HUES48 (cell line): ENCODE data around the gene CYGB.
A peak's percentile ranks its signal among the peaks of the same experiment; 100 is the strongest.
"Not testable (repeated sequence)": the region's sequence is repeated elsewhere in the genome, so short reads cannot be mapped to it uniquely, and the experiment has no call there.

Source experiments
- H3K27ac ChIP-seq: one replicate; pipeline ENCODE4 v1.7.0; 2013; ENCODE audit warnings: low read depth, low read length, inconsistent platforms
- H3K27me3 ChIP-seq: 2 replicates; pipeline ENCODE4 v1.6.1; 2013; ENCODE audit warnings: mild to moderate bottlenecking, low read length; ENCODE audit not compliant: control insufficient read depth, insufficient read depth
- H3K36me3 ChIP-seq: 2 replicates; pipeline ENCODE4 v1.6.1; 2013; ENCODE audit warnings: low read length; ENCODE audit not compliant: control insufficient read depth, insufficient read depth
- H3K4me1 ChIP-seq: 2 replicates; pipeline ENCODE4 v1.6.1; 2013; ENCODE audit warnings: mild to moderate bottlenecking, low read length; ENCODE audit not compliant: control insufficient read depth, insufficient read depth
- H3K4me3 ChIP-seq: 2 replicates; pipeline ENCODE4 v1.5.1; 2013; ENCODE audit warnings: mild to moderate bottlenecking, low read depth, low read length
- H3K9ac ChIP-seq: 2 replicates; pipeline ENCODE4 v1.6.1; 2013; ENCODE audit warnings: mild to moderate bottlenecking, low read depth, low read length, moderate library complexity
- H3K9me3 ChIP-seq: 2 replicates; pipeline ENCODE4 v1.6.1; 2013; ENCODE audit warnings: low read length; ENCODE audit not compliant: control insufficient read depth, insufficient read depth

CYGB gene

GRCh38 chr17:76566988-76567431 lies 29.5 kb upstream of the CYGB start:
- peaks cover 42% of the 10 kb centered on the region for H3K36me3 ChIP-seq
- H3K4me3 ChIP-seq = no peak overlapping the region
- H3K27me3 ChIP-seq = no peaks in the 10 kb centered on the region
- peaks cover 16% of the 10 kb centered on the region for H3K4me1 ChIP-seq
- no peak overlapping the region for H3K9ac ChIP-seq
- H3K9me3 ChIP-seq = no peaks in the 10 kb centered on the region
- peak overlapping the region; percentile 43 for H3K27ac ChIP-seq

GRCh38 chr17:76566613-76566943 lies 29.1 kb upstream of the CYGB start:
- no peak overlapping the region for H3K4me3 ChIP-seq
- no peaks in the 10 kb centered on the region for H3K9me3 ChIP-seq
- no peak overlapping the region for H3K9ac ChIP-seq
- peaks cover 16% of the 10 kb centered on the region for H3K4me1 ChIP-seq
- H3K27me3 ChIP-seq = no peaks in the 10 kb centered on the region
- no peak overlapping the region for H3K27ac ChIP-seq
- H3K36me3 ChIP-seq = peaks cover 47% of the 10 kb centered on the region

GRCh38 chr17:76565728-76566612 lies 28.5 kb upstream of the CYGB start:
- Histone ChIP-seq H3K4me1 (peaks cover 16% of the 10 kb centered on the region), H3K4me3 (no peak overlapping the region), H3K27me3 (no peaks in the 10 kb centered on the region), H3K9me3 (no peaks in the 10 kb centered on the region), H3K9ac (no peak overlapping the region), H3K27ac (peak overlapping the region; percentile 45), H3K36me3 (peaks cover 53% of the 10 kb centered on the region)

- Histone ChIP-seq H3K4me1 (peaks cover 17% of the 10 kb centered on the region), H3K36me3 (peaks cover 60% of the 10 kb centered on the region), H3K27ac (peak overlapping the region; percentile 45)
- H3K27me3 ChIP-seq, H3K9ac ChIP-seq, H3K4me3 ChIP-seq, H3K9me3 ChIP-seq: not testable (repeated sequence)
These were observed 27.6 kb upstream of the CYGB start for GRCh38 chr17:76564991-76565727.

GRCh38 chr17:76563359-76563758 lies 25.9 kb upstream of the CYGB start:
- peaks cover 78% of the 10 kb centered on the region for H3K36me3 ChIP-seq
- not testable (repeated sequence) for H3K27me3 ChIP-seq, H3K4me3 ChIP-seq, H3K27ac ChIP-seq, H3K9ac ChIP-seq, H3K9me3 ChIP-seq
- H3K4me1 ChIP-seq = peaks cover 18% of the 10 kb centered on the region

GRCh38 chr17:76562734-76563148 lies 25.2 kb upstream of the CYGB start:
- Histone ChIP-seq H3K4me3 (no peak overlapping the region), H3K4me1 (peaks cover 14% of the 10 kb centered on the region), H3K27ac (no peak overlapping the region), H3K9me3 (no peaks in the 10 kb centered on the region), H3K27me3 (no peaks in the 10 kb centered on the region), H3K9ac (no peak overlapping the region), H3K36me3 (peaks cover 78% of the 10 kb centered on the region)

- Histone ChIP-seq H3K9ac (no peak overlapping the region), H3K9me3 (no peaks in the 10 kb centered on the region), H3K4me3 (no peak overlapping the region; the same call in 1 of the 2 replicates), H3K27me3 (no peaks in the 10 kb centered on the region), H3K4me1 (peaks cover 14% of the 10 kb centered on the region), H3K36me3 (peaks cover 78% of the 10 kb centered on the region), H3K27ac (no peak overlapping the region)
These were observed 24.3 kb upstream of the CYGB start for GRCh38 chr17:76561799-76562268.

- H3K9me3 ChIP-seq = no peaks in the 10 kb centered on the region
- H3K36me3 ChIP-seq = peaks cover 76% of the 10 kb centered on the region
- no peak overlapping the region for H3K4me3 ChIP-seq
- H3K27me3 ChIP-seq = no peaks in the 10 kb centered on the region
- H3K27ac ChIP-seq = peak overlapping the region; percentile 25
- peaks cover 14% of the 10 kb centered on the region for H3K4me1 ChIP-seq
- H3K9ac ChIP-seq = no peak overlapping the region
These were observed 23.8 kb upstream of the CYGB start for GRCh38 chr17:76561332-76561731.

- Histone ChIP-seq H3K27ac (peak overlapping the region; percentile 25), H3K9ac (no peak overlapping the region), H3K36me3 (peaks cover 71% of the 10 kb centered on the region), H3K4me3 (no peak overlapping the region), H3K4me1 (peaks cover 14% of the 10 kb centered on the region), H3K9me3 (no peaks in the 10 kb centered on the region), H3K27me3 (no peaks in the 10 kb centered on the region)
These were observed 23.3 kb upstream of the CYGB start for GRCh38 chr17:76560877-76561221.

- Histone ChIP-seq H3K27ac (no peak overlapping the region), H3K36me3 (peaks cover 65% of the 10 kb centered on the region), H3K9ac (no peak overlapping the region), H3K4me1 (peaks cover 14% of the 10 kb centered on the region), H3K27me3 (no peaks in the 10 kb centered on the region), H3K4me3 (peak overlapping the region; percentile 47; the same call in 1 of the 2 replicates), H3K9me3 (no peaks in the 10 kb centered on the region)
These were observed 22.7 kb upstream of the CYGB start for GRCh38 chr17:76560036-76560876.
